ENCODE data around the gene MPST. TPM values are rescaled to one million over a fixed set of nuclear protein-coding genes. Genes with fewer than 3 reads are reported as not detected.

MPST gene
- total and polyA plus RNA-seq, 4 donors: 59.2 to 247 (median 71.7) TPM

- Histone ChIP-seq H3K4me1 (ENCODE audit: control insufficient read depth in 5 of 5, insufficient read depth in 5 of 5, low read length in 5 of 5) (peaks cover 0 to 8% (median 0%) of the 10 kb centered on the region in 5 donors), H3K9me3 (ENCODE audit: control insufficient read depth in 4 of 4, insufficient read depth in 3 of 4, low read length in 3 of 4) (peaks cover 0 to 1% (median 0%) of the 10 kb centered on the region in 4 donors), H3K27me3 (ENCODE audit: control insufficient read depth in 3 of 3, insufficient read depth in 3 of 3, low read length in 2 of 3) (peaks cover 0 to 15% (median 8%) of the 10 kb centered on the region in 3 donors), H3K9ac (ENCODE audit: insufficient read depth in 1 of 2, low read length in 2 of 2) (no peak overlapping the region), H3K27ac (ENCODE audit: low read depth in 1 of 2, low read length in 1 of 2) (no peak overlapping the region), H3K36me3 (ENCODE audit: control insufficient read depth in 4 of 4, insufficient read depth in 4 of 4, low read length in 4 of 4) (peaks cover 0 to 12% (median 0%) of the 10 kb centered on the region in 4 donors), H3K4me3 (no peak overlapping the region)
- DNase-seq: no peak
- TF ChIP-seq CTCF (IDR thresholded peaks at IDR 0.05; ENCODE audit: control extremely low read depth, extremely low read depth): no peak
- ATAC-seq (ENCODE audit: insufficient read depth, low FRiP score): no peak
- WGBS, 2 donors: 92 to 94% methylated on average over 11 of the region's 11 CpGs
Observed at GRCh38 chr22:37064553-37064952, 45.0 kb downstream of the MPST start.

GRCh38 chr22:37065180-37065579 is 45.6 kb downstream of the MPST start:
- Histone ChIP-seq H3K27ac (ENCODE audit: low read depth in 1 of 2, low read length in 1 of 2) (no peak overlapping the region), H3K9me3 (ENCODE audit: control insufficient read depth in 4 of 4, insufficient read depth in 3 of 4, low read length in 3 of 4) (peaks cover 0 to 1% (median 0%) of the 10 kb centered on the region in 4 donors), H3K9ac (ENCODE audit: insufficient read depth in 1 of 2, low read length in 2 of 2) (no peak overlapping the region), H3K4me1 (ENCODE audit: control insufficient read depth in 5 of 5, insufficient read depth in 5 of 5, low read length in 5 of 5) (peaks cover 0 to 8% (median 0%) of the 10 kb centered on the region in 5 donors), H3K4me3 (no peak overlapping the region), H3K36me3 (ENCODE audit: control insufficient read depth in 4 of 4, insufficient read depth in 4 of 4, low read length in 4 of 4) (peaks cover 0 to 6% (median 0%) of the 10 kb centered on the region in 4 donors), H3K27me3 (ENCODE audit: control insufficient read depth in 3 of 3, insufficient read depth in 3 of 3, low read length in 2 of 3) (peaks cover 0 to 20% (median 8%) of the 10 kb centered on the region in 3 donors)
- DNase-seq (peak; percentile 44 to 63 (median 61)), ATAC-seq (ENCODE audit: insufficient read depth, low FRiP score) (no peak)
- 73 to 82% methylated on average over 3 of the region's 3 CpGs for WGBS, 2 donors
- no peak for TF ChIP-seq CTCF (IDR thresholded peaks at IDR 0.05; ENCODE audit: control extremely low read depth, extremely low read depth)

DNA sequence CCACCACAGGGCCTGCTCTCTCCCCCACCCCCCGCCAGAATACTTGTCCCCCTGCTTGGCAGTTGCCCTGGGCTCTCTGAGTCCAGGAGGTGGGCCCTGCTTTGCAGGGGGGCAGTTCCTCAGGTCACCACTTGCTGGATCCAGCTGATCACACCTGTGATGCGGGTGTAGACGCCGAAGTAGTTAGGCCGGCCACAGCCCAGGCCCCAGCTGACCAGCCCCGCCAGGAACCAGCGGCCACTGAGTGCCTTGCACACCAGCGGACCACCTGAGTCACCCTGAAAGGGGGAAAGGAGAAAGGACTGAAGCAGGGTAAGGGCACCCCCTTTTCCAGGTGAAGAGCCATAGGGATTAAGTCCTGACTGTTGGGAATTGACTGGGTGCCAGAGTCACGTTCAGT is 46.4 kb downstream of the MPST start:
- DNase-seq (no peak), ATAC-seq (ENCODE audit: insufficient read depth, low FRiP score) (no peak)
- Histone ChIP-seq H3K27me3 (ENCODE audit: control insufficient read depth in 3 of 3, insufficient read depth in 3 of 3, low read length in 2 of 3) (peaks cover 0 to 25% (median 8%) of the 10 kb centered on the region in 3 donors), H3K4me1 (ENCODE audit: control insufficient read depth in 5 of 5, insufficient read depth in 5 of 5, low read length in 5 of 5) (peaks cover 0 to 8% (median 0%) of the 10 kb centered on the region in 5 donors), H3K4me3 (no peak overlapping the region), H3K36me3 (ENCODE audit: control insufficient read depth in 4 of 4, insufficient read depth in 4 of 4, low read length in 4 of 4) (peaks cover 0 to 2% (median 0%) of the 10 kb centered on the region in 4 donors), H3K27ac (ENCODE audit: low read depth in 1 of 2, low read length in 1 of 2) (no peak overlapping the region), H3K9ac (ENCODE audit: insufficient read depth in 1 of 2, low read length in 2 of 2) (no peak overlapping the region), H3K9me3 (ENCODE audit: control insufficient read depth in 4 of 4, insufficient read depth in 3 of 4, low read length in 3 of 4) (peaks cover 0 to 1% (median 0%) of the 10 kb centered on the region in 4 donors)
- WGBS, 2 donors: 91 to 94% methylated on average over 9 of the region's 9 CpGs
- no peak for TF ChIP-seq CTCF (IDR thresholded peaks at IDR 0.05; ENCODE audit: control extremely low read depth, extremely low read depth)

GRCh38 chr22:37067428-37067827 is 47.9 kb downstream of the MPST start:
- H3K9ac ChIP-seq (ENCODE audit: insufficient read depth in 1 of 2, low read length in 2 of 2): no peak overlapping the region
- ATAC-seq (ENCODE audit: insufficient read depth, low FRiP score) (no peak), DNase-seq (no peak)
- no peak overlapping the region for H3K27ac ChIP-seq (ENCODE audit: low read depth in 1 of 2, low read length in 1 of 2)
- H3K36me3 ChIP-seq (ENCODE audit: control insufficient read depth in 4 of 4, insufficient read depth in 4 of 4, low read length in 4 of 4): no peaks in the 10 kb centered on the region
- peaks cover 0 to 8% (median 0%) of the 10 kb centered on the region in 5 donors for H3K4me1 ChIP-seq (ENCODE audit: control insufficient read depth in 5 of 5, insufficient read depth in 5 of 5, low read length in 5 of 5)
- TF ChIP-seq CTCF (IDR thresholded peaks at IDR 0.05; ENCODE audit: control extremely low read depth, extremely low read depth): no peak
- peaks cover 0 to 1% (median 0%) of the 10 kb centered on the region in 4 donors for H3K9me3 ChIP-seq (ENCODE audit: control insufficient read depth in 4 of 4, insufficient read depth in 3 of 4, low read length in 3 of 4)
- no peak overlapping the region for H3K4me3 ChIP-seq
- peaks cover 0 to 25% (median 8%) of the 10 kb centered on the region in 3 donors for H3K27me3 ChIP-seq (ENCODE audit: control insufficient read depth in 3 of 3, insufficient read depth in 3 of 3, low read length in 2 of 3)
- WGBS, 2 donors: 83 to 89% methylated on average over 10 of the region's 10 CpGs
